Ramos (cell line): Measurements from ENCODE around the gene CENPM.

ENCODE experiments used
- in situ Hi-C: fragments of 300-500 bp; cut with MboI; formaldehyde crosslinking; loops from one replicate; pipeline ENCODE4 v1.14.3; 2022; ENCODE audit warnings: low sequenced_read_pairs; ENCODE audit not compliant: unreplicated experiment

Gene CENPM

DNA sequence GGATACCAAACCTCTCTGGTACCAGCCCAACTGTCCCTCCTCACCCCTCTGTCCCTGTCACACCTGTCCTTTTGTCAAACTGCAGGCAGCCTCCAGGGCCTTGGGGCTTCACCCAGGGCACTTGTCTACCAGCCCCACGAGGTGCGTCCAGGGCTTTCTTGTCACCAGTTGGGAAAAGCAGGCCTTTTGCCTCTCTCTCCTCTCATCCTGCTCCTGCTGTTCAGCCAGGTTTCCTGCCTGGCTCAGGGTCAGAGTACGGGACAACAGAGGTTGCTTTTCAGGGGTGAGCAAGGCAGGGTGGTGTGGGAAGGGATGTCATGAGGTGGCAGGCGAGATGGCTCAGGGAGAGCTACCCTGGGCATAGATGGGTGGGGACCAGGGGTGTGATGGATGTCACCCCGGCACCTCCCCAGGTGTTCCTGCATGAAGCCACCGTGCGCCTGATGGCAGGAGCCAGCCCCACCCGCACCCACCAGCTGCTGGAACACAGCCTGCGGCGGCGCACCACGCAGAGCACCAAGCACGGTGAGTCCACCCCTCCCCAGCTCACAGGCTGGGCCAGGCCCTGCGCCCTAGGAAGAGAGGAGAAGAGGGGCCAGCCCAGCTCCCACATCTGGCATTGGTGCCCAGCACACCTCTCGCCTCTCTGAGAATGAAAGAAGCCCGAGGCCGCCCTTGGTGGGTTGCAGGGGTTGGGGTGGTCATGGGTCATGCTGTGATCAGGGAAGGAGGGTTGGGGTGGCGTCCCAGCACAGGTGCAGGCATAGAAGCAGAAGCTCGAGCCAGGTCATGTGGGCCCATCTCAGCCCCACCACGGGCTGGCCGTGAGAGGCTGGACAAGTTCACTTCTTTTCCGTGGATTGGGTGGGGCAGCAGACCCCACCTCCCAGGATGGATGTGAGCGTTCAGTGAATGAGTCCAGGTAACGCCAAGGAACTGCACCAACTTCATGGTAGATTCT is 42.2 kb downstream of the CENPM start:
- in situ Hi-C loops, result no loop called here

DNA sequence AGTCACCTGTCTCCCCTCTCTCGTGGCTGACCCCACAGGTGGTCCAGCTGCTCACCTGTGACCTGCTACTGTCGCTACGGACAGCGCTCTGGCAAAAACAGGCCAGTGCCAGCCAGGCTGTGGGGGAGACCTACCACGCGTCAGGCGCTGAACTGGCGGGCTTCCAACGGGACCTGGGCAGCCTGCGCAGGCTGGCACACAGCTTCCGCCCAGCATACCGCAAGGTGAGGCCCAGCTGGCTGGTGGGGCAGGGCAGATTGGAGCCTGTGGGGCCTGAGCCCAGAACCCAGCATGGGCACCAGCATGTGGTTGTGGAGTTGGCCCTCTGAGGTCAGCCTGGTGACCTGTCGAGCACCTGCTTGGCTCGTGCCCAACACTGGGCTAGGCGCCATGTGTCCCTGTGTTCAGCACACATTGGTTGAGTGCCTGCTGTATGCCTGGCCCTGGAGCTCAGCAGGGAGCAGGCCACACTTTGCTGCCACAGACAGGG is 44.0 kb downstream of the CENPM start:
- in situ Hi-C loops, result no loop called here

- in situ Hi-C loops, result no loop called here
Observed at GRCh38 chr22:41902016-41902415, 44.9 kb downstream of the CENPM start.

DNA sequence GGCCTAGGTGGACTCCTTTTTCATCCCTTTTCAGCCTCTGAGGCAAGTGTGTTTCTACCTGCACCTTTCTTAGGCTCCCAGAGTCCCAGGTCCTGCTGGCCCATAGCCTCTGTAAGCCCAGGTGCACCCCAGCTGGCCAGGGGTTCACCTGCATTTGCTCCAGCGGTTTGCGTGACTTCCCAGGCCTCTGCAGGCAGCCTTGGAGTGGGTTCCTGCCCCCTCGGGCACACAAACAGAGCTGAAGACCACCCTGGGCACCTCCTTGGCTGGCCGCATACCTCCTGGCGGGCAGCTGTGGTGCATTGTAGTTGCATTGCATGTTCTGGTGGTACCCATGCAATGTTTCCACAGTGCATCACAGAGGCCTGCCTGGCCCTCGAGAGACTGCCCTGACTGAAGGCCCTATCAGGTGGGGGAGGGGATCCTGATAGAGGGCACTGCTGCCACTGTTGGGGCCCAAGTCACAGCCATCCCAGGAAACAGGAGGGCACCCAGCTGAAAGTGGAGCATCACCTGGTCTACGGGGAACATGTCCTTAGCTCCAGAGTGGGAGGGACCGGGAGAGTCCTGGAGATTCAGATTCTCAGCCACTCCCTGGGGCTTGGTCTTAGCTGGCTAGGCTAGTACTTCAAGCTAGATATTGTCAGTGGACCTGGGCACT is 46.2 kb downstream of the CENPM start:
- in situ Hi-C loops, result no loop called here

GRCh38 chr22:41899992-41900651 is 46.8 kb downstream of the CENPM start:
- in situ Hi-C loops, result no loop called here

- in situ Hi-C loops, result no loop called here
Observed at GRCh38 chr22:41899110-41899509, 47.8 kb downstream of the CENPM start.

- in situ Hi-C loops, result no loop called here
Observed at GRCh38 chr22:41898645-41899044, 48.3 kb downstream of the CENPM start.

DNA sequence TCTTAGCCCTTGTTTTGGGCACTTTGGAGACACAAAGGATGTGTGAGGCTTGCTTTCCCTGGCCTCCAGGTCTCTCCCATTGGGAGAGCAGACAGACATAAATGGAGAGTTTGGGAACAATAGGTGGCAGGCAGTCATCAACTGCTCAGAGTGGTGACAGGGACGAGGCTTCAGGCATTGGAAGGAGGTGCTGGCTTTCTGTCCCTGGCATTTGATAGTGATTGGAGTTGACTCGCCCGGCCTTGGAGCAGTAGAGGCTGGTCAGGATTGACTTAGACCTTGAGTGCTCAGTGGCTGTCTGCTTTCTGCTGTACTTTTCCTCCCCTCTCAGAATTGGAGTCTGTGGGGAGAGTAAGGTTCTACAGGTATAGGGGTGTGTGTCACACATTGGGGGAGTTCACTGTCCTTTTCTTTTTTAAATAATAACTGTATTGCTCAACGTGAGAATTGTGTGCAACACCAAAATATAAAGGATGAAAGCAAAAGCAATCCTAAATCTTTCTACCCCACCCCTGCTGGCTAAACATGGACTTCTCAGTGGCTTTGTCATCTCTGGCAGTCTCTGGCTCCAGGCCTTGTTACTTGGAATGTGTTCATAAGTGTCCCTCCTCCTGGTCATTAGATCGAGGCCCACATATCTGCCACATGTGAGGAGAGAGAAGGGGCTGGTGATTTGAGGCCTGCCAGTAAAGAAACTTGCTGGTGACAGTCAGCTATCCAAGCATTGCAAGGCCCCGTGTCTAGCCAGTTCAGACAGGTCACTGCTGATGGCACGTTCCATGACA is 53.2 kb downstream of the CENPM start:
- in situ Hi-C loops, result no loop called here

GRCh38 chr22:41892721-41893120 is 54.2 kb downstream of the CENPM start:
- in situ Hi-C loops, result no loop called here

DNA sequence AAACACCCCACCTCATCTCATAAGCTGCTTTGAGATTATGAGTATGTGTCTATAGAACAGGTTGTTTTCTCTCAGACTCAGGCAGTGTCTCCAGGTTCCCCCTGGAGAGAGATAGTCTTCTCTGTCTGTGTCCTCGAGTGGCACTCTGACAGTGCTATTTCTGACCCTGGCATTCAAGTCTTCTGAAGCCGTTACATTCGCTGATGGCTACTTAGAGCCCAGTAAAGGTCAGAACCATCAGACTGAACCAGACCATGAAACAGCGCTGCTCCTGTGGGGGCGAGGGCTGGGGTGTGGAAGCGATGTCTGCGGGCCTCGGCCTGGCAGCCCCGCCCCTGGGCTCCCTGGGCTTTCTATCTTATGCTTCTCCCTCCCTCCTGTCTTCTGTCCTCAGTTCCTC is 55.5 kb downstream of the CENPM start:
- in situ Hi-C loops, result no loop called here
